A549 (cell line): Measurements from ENCODE around the gene RAD50.

Source experiments
- BHLHE40 ChIP-seq: IDR thresholded peaks from 2 replicates; pipeline ENCODE4 v1.6.1; 2012; ENCODE audit warnings: low read depth, low read length, inconsistent platforms
- CBX2 ChIP-seq: fragments of 200-600 bp; sonication (generic); IDR thresholded peaks from 2 replicates; pipeline ENCODE4 v1.6.1; 2016; ENCODE audit warnings: low read depth, mild to moderate bottlenecking, borderline replicate concordance
- CTCF ChIP-seq: fragments of >200 bp; sonication (Bioruptor Twin); formaldehyde crosslinking; IDR thresholded peaks from 3 replicates; pipeline ENCODE4 v1.5.1; 2016
- EP300 ChIP-seq, 2 experiments: fragments of >200 bp; sonication (Bioruptor Twin); formaldehyde crosslinking; IDR thresholded peaks; 2 replicates in 1 of 2; 3 replicates in 1 of 2; pipeline ENCODE4 v1.6.1; 2016 to 2017
- HMGXB4 ChIP-seq: fragments of 250-450 bp; sonication (Bioruptor Pico); IDR thresholded peaks from 2 replicates; pipeline ENCODE4 v1.5.0; 2021; ENCODE audit warnings: mild to moderate bottlenecking, moderate library complexity, borderline replicate concordance
- MYC ChIP-seq: IDR thresholded peaks from 2 replicates; pipeline ENCODE4 v1.6.1; 2012; ENCODE audit warnings: mild to moderate bottlenecking, inconsistent platforms, low read length, improper control_type of control experiment, borderline replicate concordance
- NPAS2 ChIP-seq: fragments of 250-450 bp; sonication (Bioruptor Pico); IDR thresholded peaks from 2 replicates; pipeline ENCODE4 v1.8.0; 2022; ENCODE audit warnings: mild to moderate bottlenecking, moderate library complexity, borderline replicate concordance
- POLR2A ChIP-seq: IDR thresholded peaks from 2 replicates; pipeline ENCODE4 v1.6.1; 2012; ENCODE audit warnings: mild to moderate bottlenecking, low read length
- RARB ChIP-seq: fragments of 250-450 bp; sonication (Bioruptor Pico); IDR thresholded peaks from 2 replicates; pipeline ENCODE4 v1.8.0; 2021; ENCODE audit warnings: mild to moderate bottlenecking, moderate library complexity
- RNF2 ChIP-seq: fragments of 200-600 bp; sonication (generic); IDR thresholded peaks from 2 replicates; pipeline ENCODE4 v1.6.1; 2016; ENCODE audit warnings: low read depth, mild to moderate bottlenecking, antibody characterized with exemption, moderate library complexity, borderline replicate concordance
- SMC3 ChIP-seq: fragments of >200 bp; sonication (Bioruptor Twin); formaldehyde crosslinking; IDR thresholded peaks from 3 replicates; pipeline ENCODE4 v1.6.1; 2018; ENCODE audit warnings: inconsistent platforms
- TF ChIP-seq, protein P1 (sequence below): fragments of 200-600 bp; sonication (generic); IDR thresholded peaks from 2 replicates; pipeline ENCODE4 v1.6.1; 2016; ENCODE audit warnings: antibody characterized with exemption, mild to moderate bottlenecking, moderate library complexity
- TF ChIP-seq, protein P2 (sequence below): fragments of 450-650 bp; IDR thresholded peaks from 2 replicates; pipeline ENCODE4 v1.6.1; 2014; ENCODE audit warnings: antibody characterized with exemption
- TF ChIP-seq, protein P3 (sequence below): IDR thresholded peaks from 2 replicates; pipeline ENCODE4 v1.6.1; 2012

DNA sequence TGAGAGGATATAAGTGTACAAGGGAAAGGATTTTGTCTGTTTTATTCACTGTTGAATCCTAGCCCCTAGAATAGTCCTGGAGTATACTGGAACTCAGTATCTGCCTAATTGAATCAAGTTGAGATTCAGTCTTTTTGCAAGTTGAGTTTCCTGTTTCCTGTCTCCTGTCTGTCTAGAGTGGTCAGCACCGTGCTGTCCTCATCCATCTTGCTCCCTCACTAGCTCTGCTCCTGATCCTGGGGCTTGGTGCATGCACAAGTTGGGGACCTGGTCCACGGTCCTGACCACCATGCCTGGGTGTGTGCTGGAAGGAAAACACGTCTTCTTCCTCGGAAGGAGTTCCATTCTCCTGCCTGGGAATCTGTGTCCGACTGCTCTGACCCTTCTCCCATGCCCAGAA, 16.6 kb upstream of the RAD50 start:
- TF ChIP-seq CTCF (no peak), POLR2A (no peak), EP300 (IDR thresholded peaks at IDR 0.05) (no peak), HMGXB4 (CRISPR knock-in tag) (no peak), BHLHE40 (no peak), NPAS2 (CRISPR knock-in tag) (no peak), MYC (no peak), RNF2 (no peak), SMC3 (no peak), RARB (CRISPR knock-in tag) (no peak), CBX2 (no peak)
- TF ChIP-seq, protein P1, sequence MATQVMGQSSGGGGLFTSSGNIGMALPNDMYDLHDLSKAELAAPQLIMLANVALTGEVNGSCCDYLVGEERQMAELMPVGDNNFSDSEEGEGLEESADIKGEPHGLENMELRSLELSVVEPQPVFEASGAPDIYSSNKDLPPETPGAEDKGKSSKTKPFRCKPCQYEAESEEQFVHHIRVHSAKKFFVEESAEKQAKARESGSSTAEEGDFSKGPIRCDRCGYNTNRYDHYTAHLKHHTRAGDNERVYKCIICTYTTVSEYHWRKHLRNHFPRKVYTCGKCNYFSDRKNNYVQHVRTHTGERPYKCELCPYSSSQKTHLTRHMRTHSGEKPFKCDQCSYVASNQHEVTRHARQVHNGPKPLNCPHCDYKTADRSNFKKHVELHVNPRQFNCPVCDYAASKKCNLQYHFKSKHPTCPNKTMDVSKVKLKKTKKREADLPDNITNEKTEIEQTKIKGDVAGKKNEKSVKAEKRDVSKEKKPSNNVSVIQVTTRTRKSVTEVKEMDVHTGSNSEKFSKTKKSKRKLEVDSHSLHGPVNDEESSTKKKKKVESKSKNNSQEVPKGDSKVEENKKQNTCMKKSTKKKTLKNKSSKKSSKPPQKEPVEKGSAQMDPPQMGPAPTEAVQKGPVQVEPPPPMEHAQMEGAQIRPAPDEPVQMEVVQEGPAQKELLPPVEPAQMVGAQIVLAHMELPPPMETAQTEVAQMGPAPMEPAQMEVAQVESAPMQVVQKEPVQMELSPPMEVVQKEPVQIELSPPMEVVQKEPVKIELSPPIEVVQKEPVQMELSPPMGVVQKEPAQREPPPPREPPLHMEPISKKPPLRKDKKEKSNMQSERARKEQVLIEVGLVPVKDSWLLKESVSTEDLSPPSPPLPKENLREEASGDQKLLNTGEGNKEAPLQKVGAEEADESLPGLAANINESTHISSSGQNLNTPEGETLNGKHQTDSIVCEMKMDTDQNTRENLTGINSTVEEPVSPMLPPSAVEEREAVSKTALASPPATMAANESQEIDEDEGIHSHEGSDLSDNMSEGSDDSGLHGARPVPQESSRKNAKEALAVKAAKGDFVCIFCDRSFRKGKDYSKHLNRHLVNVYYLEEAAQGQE = no peak
- TF ChIP-seq, protein P2, sequence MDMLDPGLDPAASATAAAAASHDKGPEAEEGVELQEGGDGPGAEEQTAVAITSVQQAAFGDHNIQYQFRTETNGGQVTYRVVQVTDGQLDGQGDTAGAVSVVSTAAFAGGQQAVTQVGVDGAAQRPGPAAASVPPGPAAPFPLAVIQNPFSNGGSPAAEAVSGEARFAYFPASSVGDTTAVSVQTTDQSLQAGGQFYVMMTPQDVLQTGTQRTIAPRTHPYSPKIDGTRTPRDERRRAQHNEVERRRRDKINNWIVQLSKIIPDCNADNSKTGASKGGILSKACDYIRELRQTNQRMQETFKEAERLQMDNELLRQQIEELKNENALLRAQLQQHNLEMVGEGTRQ = no peak
- TF ChIP-seq, protein P3, sequence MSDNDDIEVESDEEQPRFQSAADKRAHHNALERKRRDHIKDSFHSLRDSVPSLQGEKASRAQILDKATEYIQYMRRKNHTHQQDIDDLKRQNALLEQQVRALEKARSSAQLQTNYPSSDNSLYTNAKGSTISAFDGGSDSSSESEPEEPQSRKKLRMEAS = no peak
